Smooth muscle cell (in vitro differentiated cells): Measurements from ENCODE around the gene SNX13. TPM values are rescaled to one million over a fixed set of nuclear protein-coding genes. Genes with fewer than 3 reads are reported as not detected.

Experiments used
- DNase-seq: peaks from one replicate; lab custom pipeline; 2025; ENCODE audit not compliant: unreplicated experiment; lab: John Stamatoyannopoulos, UW
- H2AFZ ChIP-seq: fragments of 200-600 bp; sonication (generic); 2 replicates; pipeline ENCODE4 v1.6.0; 2016; ENCODE audit warnings: antibody characterized with exemption, low read depth, mild to moderate bottlenecking
- H3F3A ChIP-seq: fragments of 200-600 bp; sonication (generic); 2 replicates; pipeline ENCODE4 v1.6.0; 2017; ENCODE audit warnings: antibody characterized with exemption, low read depth
- H3K27ac ChIP-seq: fragments of 200-600 bp; sonication (generic); 2 replicates; pipeline ENCODE4 v1.5.1; 2016; ENCODE audit warnings: low read depth, mild to moderate bottlenecking
- H3K27me3 ChIP-seq: fragments of 200-600 bp; sonication (generic); 2 replicates; pipeline ENCODE4 v1.6.1; 2016; ENCODE audit warnings: low read depth, mild to moderate bottlenecking
- H3K36me3 ChIP-seq: fragments of 200-600 bp; sonication (generic); 2 replicates; pipeline ENCODE4 v1.5.1; 2016; ENCODE audit warnings: low read depth
- H3K4me1 ChIP-seq: fragments of 200-600 bp; sonication (generic); 2 replicates; pipeline ENCODE4 v1.5.1; 2016; ENCODE audit warnings: low read depth
- H3K4me2 ChIP-seq: fragments of 200-600 bp; sonication (generic); 2 replicates; pipeline ENCODE4 v1.6.0; 2016; ENCODE audit warnings: mild to moderate bottlenecking
- H3K4me3 ChIP-seq: fragments of 200-600 bp; sonication (generic); 2 replicates; pipeline ENCODE4 v1.5.1; 2016; ENCODE audit warnings: mild to moderate bottlenecking
- H3K79me2 ChIP-seq: fragments of 200-600 bp; sonication (generic); 2 replicates; pipeline ENCODE4 v1.6.0; 2016; ENCODE audit warnings: low read depth, mild to moderate bottlenecking
- H3K9ac ChIP-seq: fragments of 200-600 bp; sonication (generic); 2 replicates; pipeline ENCODE4 v1.6.0; 2016; ENCODE audit warnings: low read depth
- H3K9me3 ChIP-seq: fragments of 200-600 bp; sonication (generic); replicated peaks from 2 replicates; pipeline ENCODE4 v1.5.1; 2016; ENCODE audit warnings: low read depth
- H4K20me1 ChIP-seq: fragments of 200-600 bp; sonication (generic); 2 replicates; pipeline ENCODE4 v1.6.0; 2016; ENCODE audit warnings: low read depth
- CTCF ChIP-seq: fragments of 200-600 bp; sonication (generic); IDR thresholded peaks from 2 replicates; pipeline ENCODE4 v1.5.1; 2017; ENCODE audit warnings: borderline replicate concordance, mild to moderate bottlenecking, antibody characterized with exemption; ENCODE audit not compliant: insufficient read depth, poor library complexity, severe bottlenecking
- WGBS: methylation state at CpG from one replicate; pipeline ENCODE4 v1.1.7; 2016; ENCODE audit warnings: low lambda C conversion rate; 5-methylcytosine and 5-hydroxymethylcytosine counted together
- polyA plus RNA-seq: library from polyadenylated mRNA; unstranded; fragments of >200 nt; fragmentation: Nextera tagmentation; extraction: Ambion mirVana; gene quantifications from 2 replicates; pipeline ENCODE4 v1.2.1, GENCODE V29; 2016
- total RNA-seq: library from RNA; depleted of rRNA; stranded (reverse); fragments of >200 nt; gene quantifications from 2 replicates; pipeline ENCODE4 v1.2.3, GENCODE V29; 2014

SNX13 gene
- total and polyA plus RNA-seq, 2 experiments from 2014 or later, result 17.0 to 59.6 TPM

- WGBS, result 1% methylated on average over 29 of the region's 29 CpGs
- H3K27ac ChIP-seq, result peak overlapping the region; percentile 98
- no peaks in the 10 kb centered on the region for H3K9me3 ChIP-seq
Observed at GRCh38 chr7:17939606-17940301, 540 bp downstream of the SNX13 start.

GRCh38 chr7:17939211-17939605 is 1.1 kb downstream of the SNX13 start:
- Histone ChIP-seq H3K9me3 (no peaks in the 10 kb centered on the region), H3K4me3 (peak overlapping the region; percentile 73), H3K27ac (peak overlapping the region; percentile 98), H3K9ac (peak overlapping the region; percentile 99), H3K36me3 (no peaks in the 10 kb centered on the region), H3K79me2 (peaks cover 54% of the 10 kb centered on the region), H3K27me3 (no peaks in the 10 kb centered on the region), H4K20me1 (peaks cover 44% of the 10 kb centered on the region), H3F3A (no peaks in the 10 kb centered on the region), H3K4me1 (peaks cover 24% of the 10 kb centered on the region), H3K4me2 (peak overlapping the region; percentile 97), H2AFZ (peak overlapping the region; percentile 96)
- no peak for TF ChIP-seq CTCF
- WGBS, result 20% methylated on average over 6 of the region's 6 CpGs
- DNase-seq, result no peak

More at GRCh38 chr7:17939606-17940301, 540 bp downstream of the SNX13 start:
- no peaks in the 10 kb centered on the region for H3F3A ChIP-seq
- peak overlapping the region; percentile 99 for H3K9ac ChIP-seq
- peaks cover 48% of the 10 kb centered on the region for H3K79me2 ChIP-seq
- peaks cover 39% of the 10 kb centered on the region for H4K20me1 ChIP-seq
- H3K4me3 ChIP-seq, result peak overlapping the region; percentile 73
- H3K4me1 ChIP-seq, result peaks cover 24% of the 10 kb centered on the region
- DNase-seq, result peak; percentile 42
- H3K4me2 ChIP-seq, result peak overlapping the region; percentile 97
- H2AFZ ChIP-seq, result peak overlapping the region; percentile 96
- no peaks in the 10 kb centered on the region for H3K36me3 ChIP-seq
- no peaks in the 10 kb centered on the region for H3K27me3 ChIP-seq
- TF ChIP-seq CTCF, result no peak

GRCh38 chr7:17937506-17938120 is 2.7 kb downstream of the SNX13 start:
- peaks cover 60% of the 10 kb centered on the region for H4K20me1 ChIP-seq
- H3K4me2 ChIP-seq, result peak overlapping the region; percentile 97
- no peak for DNase-seq
- peak overlapping the region; percentile 13 for H3K9ac ChIP-seq
- no peaks in the 10 kb centered on the region for H3K36me3 ChIP-seq
- WGBS, result 98% methylated on average over 2 of the region's 2 CpGs
- peaks cover 24% of the 10 kb centered on the region for H3K4me1 ChIP-seq
- H3K27ac ChIP-seq, result peak overlapping the region; percentile 16
- peaks cover 70% of the 10 kb centered on the region for H3K79me2 ChIP-seq
- peak overlapping the region; percentile 73 for H3K4me3 ChIP-seq
- H3K9me3 ChIP-seq, result no peaks in the 10 kb centered on the region
- no peaks in the 10 kb centered on the region for H3F3A ChIP-seq
- no peak overlapping the region for H2AFZ ChIP-seq
- TF ChIP-seq CTCF, result no peak
- no peaks in the 10 kb centered on the region for H3K27me3 ChIP-seq
